ENCODE results near the gene DGCR2.

GRCh38 chr22:19014886-19015285, 107.3 kb downstream of the DGCR2 start:
- TF ChIP-seq CTCF (IDR thresholded peaks at IDR 0.05): no peak
- no peak for TF ChIP-seq EP300 (IDR thresholded peaks at IDR 0.05)
- TF ChIP-seq POLR2A (IDR thresholded peaks at IDR 0.05): no peak
- no peak for TF ChIP-seq POLR2AphosphoS5 (IDR thresholded peaks at IDR 0.05)
